ENCODE data around the gene SLC35E1. TPM values are rescaled to one million over a fixed set of nuclear protein-coding genes. Genes with fewer than 3 reads are reported as not detected.
A peak's percentile ranks its signal among the peaks of the same experiment; 100 is the strongest.

The SLC35E1 gene
- total RNA-seq, 1 donor, result 38.0 TPM

DNA sequence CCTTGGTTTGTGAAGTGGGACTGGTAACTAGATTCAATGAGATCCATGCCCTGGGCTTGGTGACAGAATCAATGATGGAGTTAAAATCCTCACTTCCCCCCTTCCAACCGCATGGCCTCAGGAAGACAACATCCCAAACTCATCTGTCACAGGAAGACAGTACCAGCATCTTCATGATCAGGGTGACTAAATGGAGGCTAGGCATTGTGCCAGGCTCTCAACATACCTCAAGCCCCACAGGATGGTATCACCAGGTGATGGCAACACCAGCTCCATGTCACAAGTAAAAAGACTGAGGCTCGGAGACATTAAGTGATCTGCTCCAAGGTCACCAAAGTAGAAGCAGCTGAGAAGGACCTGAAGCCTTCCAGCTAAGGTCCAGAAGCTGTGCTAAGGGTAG is 41.6 kb upstream of the SLC35E1 start:
- Histone ChIP-seq H3K4me2 (ENCODE audit: insufficient read depth, low read length) (no peak overlapping the region), H2AFZ (ENCODE audit: low read length) (no peak overlapping the region), H4K20me1 (ENCODE audit: insufficient read depth, low read length) (peaks cover 88% of the 10 kb centered on the region), H3K4me3 (ENCODE audit: insufficient read depth, low read length) (no peak overlapping the region), H3K36me3 (ENCODE audit: insufficient read depth, low read length) (no peaks in the 10 kb centered on the region), H3K4me1 (ENCODE audit: insufficient read depth, low read length) (peaks cover 5% of the 10 kb centered on the region), H3K79me2 (ENCODE audit: insufficient read depth, low read length) (peaks cover 99% of the 10 kb centered on the region), H3K27ac (ENCODE audit: low read depth, low read length) (no peak overlapping the region), H3K27me3 (ENCODE audit: insufficient read depth, low read length) (no peaks in the 10 kb centered on the region), H3K9me3 (ENCODE audit: low read depth, low read length) (no peaks in the 10 kb centered on the region)
- DNase-seq (ENCODE audit: insufficient read length, low spot score, missing footprints), result no peak
- TF ChIP-seq, protein P1, sequence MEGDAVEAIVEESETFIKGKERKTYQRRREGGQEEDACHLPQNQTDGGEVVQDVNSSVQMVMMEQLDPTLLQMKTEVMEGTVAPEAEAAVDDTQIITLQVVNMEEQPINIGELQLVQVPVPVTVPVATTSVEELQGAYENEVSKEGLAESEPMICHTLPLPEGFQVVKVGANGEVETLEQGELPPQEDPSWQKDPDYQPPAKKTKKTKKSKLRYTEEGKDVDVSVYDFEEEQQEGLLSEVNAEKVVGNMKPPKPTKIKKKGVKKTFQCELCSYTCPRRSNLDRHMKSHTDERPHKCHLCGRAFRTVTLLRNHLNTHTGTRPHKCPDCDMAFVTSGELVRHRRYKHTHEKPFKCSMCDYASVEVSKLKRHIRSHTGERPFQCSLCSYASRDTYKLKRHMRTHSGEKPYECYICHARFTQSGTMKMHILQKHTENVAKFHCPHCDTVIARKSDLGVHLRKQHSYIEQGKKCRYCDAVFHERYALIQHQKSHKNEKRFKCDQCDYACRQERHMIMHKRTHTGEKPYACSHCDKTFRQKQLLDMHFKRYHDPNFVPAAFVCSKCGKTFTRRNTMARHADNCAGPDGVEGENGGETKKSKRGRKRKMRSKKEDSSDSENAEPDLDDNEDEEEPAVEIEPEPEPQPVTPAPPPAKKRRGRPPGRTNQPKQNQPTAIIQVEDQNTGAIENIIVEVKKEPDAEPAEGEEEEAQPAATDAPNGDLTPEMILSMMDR (IDR thresholded peaks at IDR 0.05; ENCODE audit: extremely low read depth, low read depth, low read length), result no peak

DNA sequence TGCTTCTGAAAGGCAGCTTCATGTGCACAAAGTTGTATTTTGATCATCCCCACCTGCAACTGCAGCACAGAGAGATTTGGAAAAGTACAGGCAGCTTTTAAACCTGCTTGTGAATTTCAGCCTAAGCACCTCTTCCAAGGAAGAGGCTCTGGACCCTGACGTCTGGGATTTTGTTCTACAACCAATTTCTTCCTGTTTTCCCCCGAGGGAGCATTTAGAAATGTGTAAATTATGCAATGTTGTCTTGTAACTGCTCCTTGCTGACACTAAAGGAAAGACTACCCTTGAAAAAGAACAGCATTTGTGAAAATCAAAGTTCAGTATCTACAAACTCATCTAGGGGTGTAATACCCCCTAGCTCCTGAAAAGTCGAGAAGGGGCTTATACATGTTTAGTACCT is 40.4 kb upstream of the SLC35E1 start:
- peak; percentile 48 for DNase-seq (ENCODE audit: insufficient read length, low spot score, missing footprints)
- Histone ChIP-seq H3K4me1 (ENCODE audit: insufficient read depth, low read length) (peaks cover 15% of the 10 kb centered on the region), H3K79me2 (ENCODE audit: insufficient read depth, low read length) (peaks cover 98% of the 10 kb centered on the region), H3K4me3 (ENCODE audit: insufficient read depth, low read length) (no peak overlapping the region), H3K36me3 (ENCODE audit: insufficient read depth, low read length) (no peaks in the 10 kb centered on the region), H3K9me3 (ENCODE audit: low read depth, low read length) (no peaks in the 10 kb centered on the region), H2AFZ (ENCODE audit: low read length) (no peak overlapping the region), H3K27ac (ENCODE audit: low read depth, low read length) (no peak overlapping the region), H3K27me3 (ENCODE audit: insufficient read depth, low read length) (no peaks in the 10 kb centered on the region), H3K4me2 (ENCODE audit: insufficient read depth, low read length) (no peak overlapping the region), H4K20me1 (ENCODE audit: insufficient read depth, low read length) (peaks cover 86% of the 10 kb centered on the region)
- TF ChIP-seq, protein P1 (IDR thresholded peaks at IDR 0.05; ENCODE audit: extremely low read depth, low read depth, low read length), result no peak

- TF ChIP-seq, protein P1 (IDR thresholded peaks at IDR 0.05; ENCODE audit: extremely low read depth, low read depth, low read length), result no peak
These were observed 38.9 kb upstream of the SLC35E1 start for GRCh38 chr19:16611121-16611520.

DNA sequence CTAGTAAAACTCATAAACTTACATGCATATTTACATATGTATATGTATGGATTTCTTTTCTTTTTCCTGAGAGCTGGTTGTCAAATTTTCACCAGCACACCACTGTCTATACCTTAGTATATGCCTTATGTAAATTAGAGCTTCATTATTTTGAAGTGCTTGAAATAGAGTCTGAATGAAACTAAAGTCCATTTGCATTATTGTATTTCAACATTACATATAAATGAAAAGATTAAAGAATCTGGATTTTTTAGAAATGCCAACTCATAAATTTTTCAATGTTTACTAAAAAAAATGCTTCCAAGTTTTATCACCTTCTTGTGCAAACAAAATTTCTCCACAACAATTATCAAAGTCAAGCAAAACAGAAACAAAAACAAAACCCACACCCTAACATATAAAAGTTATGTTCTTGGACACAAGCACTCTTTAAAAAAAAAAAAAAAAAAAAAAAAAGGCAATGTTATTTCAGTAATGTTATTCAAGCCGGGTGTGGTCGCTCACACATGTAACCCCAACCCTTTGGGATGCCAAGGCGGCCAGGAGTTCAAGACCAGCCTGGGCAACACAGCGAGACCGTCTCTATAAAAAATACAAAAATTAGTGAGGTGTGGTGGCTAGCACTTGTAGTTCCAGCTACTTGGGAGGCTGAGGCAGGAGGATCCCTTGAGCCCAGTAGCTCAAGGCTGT is 37.4 kb upstream of the SLC35E1 start:
- H3K36me3 ChIP-seq (ENCODE audit: insufficient read depth, low read length), result no peaks in the 10 kb centered on the region
- H4K20me1 ChIP-seq (ENCODE audit: insufficient read depth, low read length), result peaks cover 85% of the 10 kb centered on the region
- peaks cover 21% of the 10 kb centered on the region for H3K4me1 ChIP-seq (ENCODE audit: insufficient read depth, low read length)
- H3K4me2 ChIP-seq (ENCODE audit: insufficient read depth, low read length), result no peak overlapping the region
- no peaks in the 10 kb centered on the region for H3K27me3 ChIP-seq (ENCODE audit: insufficient read depth, low read length)
- H3K9me3 ChIP-seq (ENCODE audit: low read depth, low read length), result no peaks in the 10 kb centered on the region
- TF ChIP-seq, protein P1 (IDR thresholded peaks at IDR 0.05; ENCODE audit: extremely low read depth, low read depth, low read length), result no peak
- H3K4me3 ChIP-seq (ENCODE audit: insufficient read depth, low read length), result no peak overlapping the region
- H3K79me2 ChIP-seq (ENCODE audit: insufficient read depth, low read length), result peaks cover 96% of the 10 kb centered on the region
- DNase-seq (ENCODE audit: insufficient read length, low spot score, missing footprints), result no peak
- no peak overlapping the region for H2AFZ ChIP-seq (ENCODE audit: low read length)
- no peak overlapping the region for H3K27ac ChIP-seq (ENCODE audit: low read depth, low read length)

More at GRCh38 chr19:16611121-16611520, 38.9 kb upstream of the SLC35E1 start:
- Histone ChIP-seq H3K27ac (ENCODE audit: low read depth, low read length) (no peak overlapping the region), H3K27me3 (ENCODE audit: insufficient read depth, low read length) (no peaks in the 10 kb centered on the region), H3K79me2 (ENCODE audit: insufficient read depth, low read length) (peaks cover 96% of the 10 kb centered on the region), H4K20me1 (ENCODE audit: insufficient read depth, low read length) (peaks cover 83% of the 10 kb centered on the region), H2AFZ (ENCODE audit: low read length) (no peak overlapping the region), H3K4me1 (ENCODE audit: insufficient read depth, low read length) (peaks cover 18% of the 10 kb centered on the region), H3K4me2 (ENCODE audit: insufficient read depth, low read length) (no peak overlapping the region), H3K9me3 (ENCODE audit: low read depth, low read length) (no peaks in the 10 kb centered on the region), H3K36me3 (ENCODE audit: insufficient read depth, low read length) (no peaks in the 10 kb centered on the region), H3K4me3 (ENCODE audit: insufficient read depth, low read length) (no peak overlapping the region)
- DNase-seq (ENCODE audit: insufficient read length, low spot score, missing footprints), result no peak

Measured in osteoblast (primary cell).